GM13977 (cell line): ENCODE measurements around the gene IL23R.
"Not testable (repeated sequence)": the region's sequence is repeated elsewhere in the genome, so short reads cannot be mapped to it uniquely, and the experiment has no call there.

Experiments
- DNase-seq: peaks from one replicate; pipeline ENCODE4 v3.0.0; 2012; ENCODE audit warnings: low spot score
- in situ Hi-C: fragments of 300-500 bp; cut with MboI; formaldehyde crosslinking; loops from one replicate; pipeline ENCODE4 v1.12.0; 2022; ENCODE audit warnings: low sequenced_read_pairs, low pct_unique_long_range_greater_than_20kb, mixed read lengths, inconsistent platforms; ENCODE audit not compliant: unreplicated experiment
- TF ChIP-seq, protein P1 (sequence below): IDR thresholded peaks from 2 replicates; pipeline ENCODE4 v1.5.1; 2012; ENCODE audit warnings: mild to moderate bottlenecking, control low read depth; ENCODE audit not compliant: insufficient read depth; ENCODE audit errors: extremely low read depth, missing control alignments

IL23R gene

DNA sequence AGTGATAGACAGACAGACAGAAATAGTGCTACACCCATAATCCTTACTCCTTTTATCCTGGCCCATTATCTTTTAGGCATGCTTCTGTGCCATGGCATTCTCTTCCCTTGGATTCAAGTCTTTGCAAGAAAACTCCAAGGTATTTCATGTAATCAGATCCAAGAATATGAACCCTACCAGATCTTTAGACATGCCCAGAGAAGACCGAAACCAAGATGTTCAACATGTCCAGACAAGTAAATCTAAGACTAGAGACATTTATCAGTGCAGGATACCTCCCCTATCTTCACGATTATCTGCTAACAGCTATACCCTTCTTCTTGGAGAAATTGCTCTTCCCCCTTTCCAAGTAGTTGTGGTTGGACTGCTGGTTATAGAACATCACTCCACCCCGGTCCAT is 19.7 kb upstream of the IL23R start:
- in situ Hi-C loops, result loop anchor here (5.0 to 10.0 kb wide), 2 partner anchors 139 to 382 kb away; no protein-coding TSS in a partner anchor

DNA sequence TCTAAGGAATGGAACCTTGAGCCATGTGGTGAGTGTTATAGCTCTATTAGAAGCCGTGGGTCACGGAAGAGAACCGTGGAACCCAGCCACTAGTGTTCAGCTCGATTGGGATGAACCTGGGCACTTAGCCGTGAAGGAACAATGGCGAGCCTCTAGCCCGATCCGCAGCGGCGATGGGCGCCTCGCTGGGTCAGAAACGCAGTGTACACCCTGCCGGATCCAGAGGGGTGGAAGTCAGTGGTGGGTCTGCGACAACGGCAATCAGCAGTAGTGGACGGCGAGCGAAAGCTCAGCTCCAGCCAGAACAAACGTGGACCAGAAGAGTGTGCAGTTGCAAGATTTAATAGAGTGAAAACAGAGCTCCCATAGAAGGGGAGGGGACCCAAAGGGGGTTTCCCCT is 18.3 kb upstream of the IL23R start:
- in situ Hi-C loops, result loop anchor here (5.0 to 10.0 kb wide), 2 partner anchors 141 to 383 kb away; no protein-coding TSS in a partner anchor
- not testable (repeated sequence) for DNase-seq

More for the DNA sequence above, 19.7 kb upstream of the IL23R start:
- TF ChIP-seq, protein P1, sequence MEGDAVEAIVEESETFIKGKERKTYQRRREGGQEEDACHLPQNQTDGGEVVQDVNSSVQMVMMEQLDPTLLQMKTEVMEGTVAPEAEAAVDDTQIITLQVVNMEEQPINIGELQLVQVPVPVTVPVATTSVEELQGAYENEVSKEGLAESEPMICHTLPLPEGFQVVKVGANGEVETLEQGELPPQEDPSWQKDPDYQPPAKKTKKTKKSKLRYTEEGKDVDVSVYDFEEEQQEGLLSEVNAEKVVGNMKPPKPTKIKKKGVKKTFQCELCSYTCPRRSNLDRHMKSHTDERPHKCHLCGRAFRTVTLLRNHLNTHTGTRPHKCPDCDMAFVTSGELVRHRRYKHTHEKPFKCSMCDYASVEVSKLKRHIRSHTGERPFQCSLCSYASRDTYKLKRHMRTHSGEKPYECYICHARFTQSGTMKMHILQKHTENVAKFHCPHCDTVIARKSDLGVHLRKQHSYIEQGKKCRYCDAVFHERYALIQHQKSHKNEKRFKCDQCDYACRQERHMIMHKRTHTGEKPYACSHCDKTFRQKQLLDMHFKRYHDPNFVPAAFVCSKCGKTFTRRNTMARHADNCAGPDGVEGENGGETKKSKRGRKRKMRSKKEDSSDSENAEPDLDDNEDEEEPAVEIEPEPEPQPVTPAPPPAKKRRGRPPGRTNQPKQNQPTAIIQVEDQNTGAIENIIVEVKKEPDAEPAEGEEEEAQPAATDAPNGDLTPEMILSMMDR, result no peak
- no peak for DNase-seq

DNA sequence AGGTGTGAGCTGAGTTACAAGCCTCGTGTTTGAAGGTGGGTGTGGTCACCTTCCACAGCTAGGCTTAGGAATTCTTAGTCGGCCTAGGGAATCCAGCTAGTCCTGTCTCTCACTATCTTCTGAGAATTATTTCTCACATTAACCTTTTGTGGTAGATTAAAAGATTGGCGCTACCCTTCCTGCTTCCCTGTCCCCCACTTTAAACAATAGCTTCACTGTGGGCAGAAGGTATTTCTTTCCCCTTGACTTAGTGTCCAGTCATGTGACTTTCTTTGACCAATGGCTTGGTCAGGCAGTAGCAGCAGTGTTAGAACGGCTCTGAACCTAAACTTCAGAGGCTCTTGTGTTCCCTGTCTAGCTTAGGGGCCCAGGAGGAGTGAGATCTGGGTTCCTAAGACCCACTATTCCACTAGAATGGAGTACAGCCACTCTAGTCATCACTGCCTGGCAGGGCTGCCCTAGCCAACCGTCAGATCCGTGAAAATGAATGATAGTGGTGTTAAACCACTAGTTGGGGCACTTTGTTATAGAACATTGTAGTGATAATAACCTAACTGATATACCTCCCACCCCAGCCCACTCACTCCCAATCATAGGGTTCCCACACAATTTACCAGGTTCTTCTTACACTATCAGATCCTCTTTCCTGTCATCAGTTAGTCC is 17.6 kb upstream of the IL23R start:
- in situ Hi-C loops, result loop anchor here (5.0 to 10.0 kb wide), 2 partner anchors 141 to 384 kb away; no protein-coding TSS in a partner anchor
- no peak for DNase-seq
- TF ChIP-seq, protein P1, result no peak

DNA sequence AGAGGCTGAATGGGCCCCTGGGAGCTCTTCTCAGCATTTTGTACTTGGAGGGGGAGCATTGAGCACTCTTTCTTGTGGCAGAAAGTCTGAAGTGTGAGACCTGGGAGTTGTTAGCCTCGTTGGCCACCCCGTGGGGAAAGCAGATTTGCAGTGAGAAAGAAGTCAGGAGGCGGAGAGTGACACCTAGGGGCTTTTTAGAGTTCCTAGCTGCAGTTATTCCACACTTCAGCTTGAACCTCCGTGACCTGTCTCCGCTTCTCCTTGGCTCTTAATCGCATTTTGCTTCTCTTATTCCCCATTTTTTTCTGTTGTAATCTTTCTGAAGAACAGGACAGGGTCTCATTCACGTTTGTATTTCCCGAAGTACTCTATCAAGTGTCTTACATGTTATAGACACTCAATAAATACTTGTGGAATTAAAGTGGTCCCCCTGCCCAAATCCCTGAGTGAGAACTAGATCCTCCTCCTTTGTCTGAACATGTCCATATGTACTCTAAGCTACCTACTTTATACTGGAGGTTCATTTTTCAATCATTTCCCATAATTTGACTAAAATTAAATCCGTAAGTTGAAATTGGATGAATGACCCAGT is 17.0 kb upstream of the IL23R start:
- peak; percentile 68 for DNase-seq
- in situ Hi-C loops, result loop anchor here (5.0 to 10.0 kb wide), 2 partner anchors 142 to 384 kb away; no protein-coding TSS in a partner anchor
- TF ChIP-seq, protein P1, result peak; percentile 71

DNA sequence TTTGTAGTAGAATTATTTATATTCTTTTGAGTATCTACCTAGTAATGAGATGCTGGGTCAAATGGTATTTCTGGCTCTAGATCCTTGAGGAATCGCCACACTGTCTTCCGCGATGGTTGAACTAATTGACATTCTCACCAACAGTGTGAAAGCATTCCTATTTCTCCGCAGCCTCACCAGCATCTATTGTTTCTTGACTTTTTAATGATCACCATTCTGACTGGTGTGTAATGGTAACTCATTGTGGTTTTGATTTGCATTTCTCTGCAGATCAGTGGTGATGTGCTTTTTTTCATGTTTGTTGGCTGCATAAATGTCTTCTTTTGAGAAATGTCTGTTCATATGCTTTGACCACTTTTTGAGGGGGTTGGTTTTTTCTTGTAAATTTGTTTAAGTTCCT is 15.3 kb upstream of the IL23R start:
- no peak for DNase-seq
- in situ Hi-C loops, result no loop called here
- TF ChIP-seq, protein P1, result no peak

DNA sequence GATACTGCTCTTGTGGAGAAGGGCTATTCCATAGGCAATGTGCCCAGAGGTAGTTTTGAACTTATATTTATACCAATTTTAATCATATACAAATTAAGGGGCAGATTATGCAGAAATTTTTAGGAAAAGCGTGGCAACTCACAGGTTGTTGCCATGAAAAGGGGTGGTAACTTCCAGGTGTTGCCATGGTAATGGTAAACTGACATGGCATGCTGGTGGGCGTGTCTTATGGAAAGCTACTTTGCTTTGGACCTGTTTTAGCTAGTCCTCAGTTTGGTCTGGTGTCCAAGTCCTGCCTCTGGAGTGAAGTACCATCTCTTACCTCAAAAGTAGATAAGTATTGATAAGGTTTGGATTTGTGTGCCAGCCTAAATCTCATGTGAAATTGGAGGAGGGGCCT is 7.9 kb upstream of the IL23R start:
- no peak for DNase-seq
- TF ChIP-seq, protein P1, result no peak
- in situ Hi-C loops, result no loop called here

DNA sequence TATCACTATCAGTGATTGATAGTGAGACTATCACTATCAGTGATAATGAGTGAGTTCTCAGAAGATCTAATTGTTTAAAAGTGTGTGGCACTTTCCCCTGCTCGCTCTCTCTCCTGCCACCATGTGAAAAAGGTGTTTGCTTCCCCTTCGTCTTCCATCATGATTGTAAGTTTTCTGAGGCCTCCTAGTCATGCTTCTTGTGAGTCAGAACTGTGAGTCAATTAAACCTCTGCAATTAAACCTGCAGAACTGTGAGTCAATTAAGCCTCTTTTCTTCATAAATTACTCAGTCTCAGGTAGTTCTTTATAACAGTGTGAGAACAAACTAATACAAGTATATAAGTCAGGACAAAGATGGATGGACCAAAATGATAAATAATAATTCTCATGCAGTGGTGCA is 7.0 kb upstream of the IL23R start:
- TF ChIP-seq, protein P1, result no peak
- no peak for DNase-seq
- in situ Hi-C loops, result no loop called here
